Stimulated activated CD8-positive, alpha-beta memory T cell treated with anti-CD3 and anti-CD28 coated beads, Interleukin-2, amount 100 ng/mL, for 48 hours (primary cell): ENCODE results near the gene AMFR.
A peak's percentile ranks its signal among the peaks of the same experiment; 100 is the strongest.

Experiments
- DNase-seq, 2 donors: peaks; one replicate each; pipeline ENCODE4 v3.0.0-alpha.2; 2020; ENCODE audit warnings: low read depth in 2 of 2

AMFR gene

GRCh38 chr16:56331399-56331798, 93.9 kb downstream of the AMFR start:
- DNase-seq = no peak

GRCh38 chr16:56330476-56330875, 94.9 kb downstream of the AMFR start:
- DNase-seq = no peak

GRCh38 chr16:56329887-56330286, 95.5 kb downstream of the AMFR start:
- DNase-seq = no peak

GRCh38 chr16:56328276-56329022, 96.9 kb downstream of the AMFR start:
- no peak for DNase-seq

GRCh38 chr16:56327929-56328258, 97.5 kb downstream of the AMFR start:
- DNase-seq = no peak

- DNase-seq = no peak
These were observed 98.0 kb downstream of the AMFR start for GRCh38 chr16:56327071-56327928.

GRCh38 chr16:56325956-56326355, 99.4 kb downstream of the AMFR start:
- no peak for DNase-seq

GRCh38 chr16:56324406-56324805, 100.9 kb downstream of the AMFR start:
- DNase-seq = no peak

GRCh38 chr16:56321571-56321970, 103.8 kb downstream of the AMFR start:
- no peak for DNase-seq

- DNase-seq = no peak
These were observed 104.4 kb downstream of the AMFR start for GRCh38 chr16:56320811-56321558.

- no peak for DNase-seq
These were observed 105.3 kb downstream of the AMFR start for GRCh38 chr16:56320056-56320455.

GRCh38 chr16:56319376-56319775, 106.0 kb downstream of the AMFR start:
- no peak for DNase-seq

- no peak for DNase-seq
These were observed 106.6 kb downstream of the AMFR start for GRCh38 chr16:56318827-56319140.

- DNase-seq = peak; percentile 66 to 67
These were observed 107.1 kb downstream of the AMFR start for GRCh38 chr16:56317998-56318826.

- DNase-seq = no peak
These were observed 108.8 kb downstream of the AMFR start for GRCh38 chr16:56316545-56316944.

- no peak for DNase-seq
These were observed 109.4 kb downstream of the AMFR start for GRCh38 chr16:56315955-56316354.

GRCh38 chr16:56314244-56314850, 111.0 kb downstream of the AMFR start:
- no peak for DNase-seq

- DNase-seq = no peak
These were observed 112.8 kb downstream of the AMFR start for GRCh38 chr16:56312556-56312955.

GRCh38 chr16:56312028-56312300, 113.4 kb downstream of the AMFR start:
- DNase-seq = no peak
